GM19397 (cell line): ENCODE data around the gene FREM1.

Experiments
- ATAC-seq: cut with Tn5 transposase; IDR thresholded peaks from one replicate; pipeline ENCODE4 v1.9.1; 2021; ENCODE audit warnings: mild to moderate bottlenecking, moderate library complexity; ENCODE audit not compliant: unreplicated experiment

The FREM1 gene

GRCh38 chr9:14768405-14769229 lies 141.6 kb downstream of the FREM1 start:
- no peak for ATAC-seq

GRCh38 chr9:14766299-14766698 lies 143.9 kb downstream of the FREM1 start:
- ATAC-seq, result no peak

GRCh38 chr9:14761584-14761983 lies 148.6 kb downstream of the FREM1 start:
- no peak for ATAC-seq

DNA sequence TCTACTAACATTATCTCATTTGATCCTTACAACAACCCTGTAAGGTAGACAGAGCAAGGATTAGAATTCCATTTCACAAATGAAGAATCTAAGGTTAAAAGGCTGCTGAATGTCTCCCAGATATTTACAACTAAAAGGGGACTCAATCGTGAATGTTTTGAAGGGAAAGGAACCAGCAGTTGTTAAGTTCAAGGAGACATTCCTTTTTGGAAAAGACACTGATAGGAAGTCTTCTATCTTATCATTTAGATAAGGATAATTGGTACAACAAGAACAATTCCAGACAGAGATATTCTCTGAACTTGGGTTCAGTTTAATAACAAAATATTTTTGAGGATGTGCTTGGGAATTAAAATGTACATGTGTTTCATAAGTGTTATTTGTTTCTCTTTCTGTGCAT lies 150.2 kb downstream of the FREM1 start:
- no peak for ATAC-seq

GRCh38 chr9:14756291-14756690 lies 153.9 kb downstream of the FREM1 start:
- no peak for ATAC-seq

DNA sequence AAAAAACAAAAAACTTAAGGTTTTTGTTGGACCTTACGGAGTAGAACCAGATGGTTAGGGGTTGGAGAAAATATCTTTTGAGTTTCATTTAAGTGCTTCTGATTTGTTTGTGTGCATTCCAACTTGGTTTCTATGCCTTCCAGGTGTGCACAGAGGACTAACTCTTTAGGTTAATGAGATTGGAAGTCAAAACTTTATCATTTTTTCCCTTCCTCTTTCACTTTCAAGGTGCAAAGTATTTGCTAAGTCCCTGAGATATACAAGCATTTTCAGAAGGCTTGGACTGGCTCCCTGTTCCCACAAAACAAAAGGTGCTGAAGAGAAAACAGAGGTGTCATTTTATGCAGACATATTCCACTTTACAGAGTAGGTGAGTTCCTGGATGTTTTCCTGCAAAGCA lies 157.4 kb downstream of the FREM1 start:
- no peak for ATAC-seq

GRCh38 chr9:14752271-14752670 lies 158.0 kb downstream of the FREM1 start:
- ATAC-seq, result no peak

DNA sequence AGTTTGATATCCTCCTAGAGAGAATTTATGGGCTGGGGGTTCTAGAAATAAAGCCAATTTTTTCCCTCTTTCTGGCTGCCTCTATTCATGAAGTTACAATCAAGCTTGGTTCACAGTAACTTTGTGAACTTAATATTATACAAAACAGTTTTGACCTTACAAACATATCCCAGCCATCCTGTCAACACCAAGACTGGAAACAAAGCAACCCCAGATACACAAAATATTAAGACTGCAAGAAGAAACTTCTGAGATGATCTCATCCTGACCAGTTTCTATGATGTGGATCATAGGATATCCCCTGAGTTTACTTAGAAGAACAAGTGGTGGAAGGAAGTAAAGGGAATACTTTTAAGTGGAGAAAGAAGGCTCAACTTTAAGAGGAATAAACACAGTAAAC lies 159.4 kb downstream of the FREM1 start:
- ATAC-seq, result no peak

- ATAC-seq, result no peak
Measured at GRCh38 chr9:14749741-14750211, 160.5 kb downstream of the FREM1 start.

GRCh38 chr9:14748373-14748772 lies 161.9 kb downstream of the FREM1 start:
- no peak for ATAC-seq

GRCh38 chr9:14747111-14747510 lies 163.1 kb downstream of the FREM1 start:
- no peak for ATAC-seq

DNA sequence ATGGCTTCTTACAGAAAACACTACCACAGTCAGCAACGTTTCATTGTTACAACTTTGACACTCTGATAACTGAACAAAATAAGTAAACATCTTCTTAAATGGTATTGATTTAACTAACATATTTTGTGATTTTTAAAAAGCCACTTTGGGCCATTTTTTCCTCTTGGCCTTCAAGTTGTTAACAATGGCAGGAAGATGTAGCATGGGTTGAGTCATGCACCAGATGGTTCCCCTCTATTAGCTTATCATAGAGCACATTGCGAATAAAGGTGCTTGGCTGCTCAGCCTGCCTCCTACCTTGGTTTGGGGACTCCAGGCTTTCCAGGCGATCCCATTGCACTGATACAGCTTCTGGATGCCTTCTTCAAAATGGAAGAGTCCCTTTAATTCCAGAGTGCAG lies 163.6 kb downstream of the FREM1 start:
- ATAC-seq, result no peak

GRCh38 chr9:14744768-14745167 lies 165.5 kb downstream of the FREM1 start:
- no peak for ATAC-seq

DNA sequence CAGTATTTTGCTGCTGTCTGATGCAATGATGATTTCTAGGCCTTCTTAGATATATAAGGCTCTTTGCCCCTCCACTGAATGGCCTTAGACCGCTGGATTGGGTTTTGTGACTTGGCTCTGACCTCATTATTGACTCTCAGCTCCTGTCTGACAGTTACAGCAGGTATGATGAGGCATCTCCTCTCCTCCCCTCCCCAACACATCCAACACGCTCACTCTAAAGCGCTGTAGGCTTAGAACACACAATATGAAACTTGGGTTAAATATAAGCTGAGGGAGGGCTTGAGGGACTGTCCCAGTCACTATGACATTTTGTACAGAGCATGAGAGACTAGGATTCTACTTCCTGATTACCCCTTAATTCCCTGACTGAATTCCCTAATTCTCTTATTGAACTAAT lies 168.9 kb downstream of the FREM1 start:
- peak; percentile 68 for ATAC-seq

GRCh38 chr9:14733133-14733532 lies 177.1 kb downstream of the FREM1 start:
- no peak for ATAC-seq

- ATAC-seq, result no peak
Measured at GRCh38 chr9:14731294-14731981, 178.8 kb downstream of the FREM1 start.

DNA sequence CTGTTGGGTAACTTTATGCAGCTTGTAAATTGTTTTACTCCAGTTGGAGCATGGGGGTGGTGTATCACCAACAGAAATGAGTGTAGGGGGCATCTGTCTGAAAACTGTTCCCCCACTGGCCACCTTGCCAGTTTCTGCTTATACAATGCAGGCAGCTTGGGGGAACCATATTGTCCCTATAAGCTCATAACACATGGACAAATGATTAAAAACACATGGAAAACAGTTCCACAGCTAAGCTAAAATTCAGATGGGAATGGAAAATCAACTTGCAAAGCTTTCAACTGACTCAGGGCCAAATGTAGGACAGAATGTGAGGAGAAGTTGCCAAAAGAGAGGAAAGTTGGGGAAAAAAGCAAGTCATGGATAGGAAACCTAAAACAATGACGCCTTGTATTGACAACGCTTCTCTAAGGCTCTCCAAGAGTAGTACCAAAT lies 179.7 kb downstream of the FREM1 start:
- ATAC-seq, result no peak

DNA sequence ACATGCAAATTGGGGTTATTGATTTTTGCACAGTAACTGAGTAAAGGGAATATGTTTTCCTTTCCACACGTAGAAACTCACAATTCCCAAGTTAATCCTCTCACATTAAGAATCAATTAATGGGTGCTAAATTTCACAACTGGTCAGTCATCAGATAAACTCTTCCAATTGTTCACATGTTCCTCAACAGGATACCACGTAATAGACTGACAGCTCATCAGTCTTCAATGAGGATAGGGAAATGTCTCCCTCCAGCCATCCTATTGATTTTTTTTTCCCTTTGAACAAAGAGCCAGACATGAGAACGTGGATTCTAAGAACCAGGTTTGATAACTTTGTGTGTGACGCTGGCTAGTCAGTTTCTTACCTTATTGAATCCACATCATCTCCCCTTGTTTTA lies 186.9 kb downstream of the FREM1 start:
- no peak for ATAC-seq

GRCh38 chr9:14722391-14723035 lies 187.7 kb downstream of the FREM1 start, which contains the start of gene CER1:
TSS of gene CER1 (minus strand) at chr9:14722733. CDS start at chr9:14722672, 61 bp downstream.
- ATAC-seq, result no peak

DNA sequence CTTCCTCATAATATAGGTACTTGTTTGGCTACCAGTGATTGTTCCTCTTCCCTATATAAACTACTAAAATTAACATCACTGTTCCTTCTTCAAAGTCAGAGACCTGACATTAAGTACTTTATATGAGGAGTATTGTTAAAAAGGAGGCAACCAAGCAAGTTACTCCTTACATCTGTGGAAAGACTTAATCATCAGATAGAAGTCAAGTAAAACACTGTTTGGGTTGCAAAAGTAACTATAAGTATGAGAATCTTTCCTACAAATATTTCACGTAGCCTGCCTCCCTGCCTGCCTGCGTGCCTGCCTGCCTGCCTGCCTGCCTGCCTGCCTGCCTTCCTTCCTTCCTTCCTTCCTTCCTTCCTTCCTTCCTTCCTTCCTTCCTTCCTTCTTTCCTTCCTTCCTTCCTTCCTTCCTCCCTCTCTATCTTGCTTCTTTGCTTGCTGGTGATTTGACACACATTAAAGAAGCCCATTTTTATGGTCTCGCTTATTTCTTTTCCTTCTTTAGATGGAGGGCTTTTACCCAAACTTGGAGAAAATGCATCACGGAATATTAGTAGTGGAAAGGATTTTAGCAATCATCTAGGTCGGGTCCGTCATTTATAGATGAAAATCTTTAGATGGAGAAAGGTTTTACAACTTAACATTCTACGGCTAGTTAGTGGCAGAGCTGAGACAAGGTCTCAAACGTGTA lies 190.9 kb downstream of the FREM1 start:
- no peak for ATAC-seq

- ATAC-seq, result no peak
Measured at GRCh38 chr9:14715102-14715501, 195.1 kb downstream of the FREM1 start.
